HEK293T (cell line): ENCODE results near the gene TGFBR1.

Source experiments
- CTCF ChIA-PET: fragments of 350-600 bp; formaldehyde crosslinking; extraction: SDS; loops from one replicate; lab custom pipeline; 2021; ENCODE audit warnings: antibody characterized with exemption, inconsistent platforms; lab: Yijun Ruan, JAX
- POLR2A ChIA-PET: fragments of 350-600 bp; formaldehyde crosslinking; extraction: SDS; loops from one replicate; lab custom pipeline; 2020; ENCODE audit warnings: antibody characterized with exemption, inconsistent platforms; lab: Yijun Ruan, JAX
- DNase-seq: peaks from one replicate; pipeline ENCODE4 v3.0.0; 2012; ENCODE audit warnings: mixed read lengths; ENCODE audit errors: extremely low spot score
- ARNT ChIP-seq: fragments of 450-650 bp; IDR thresholded peaks from 2 replicates; pipeline ENCODE4 v1.6.1; 2017; ENCODE audit warnings: mild to moderate bottlenecking
- BHLHE40 ChIP-seq: fragments of 450-650 bp; IDR thresholded peaks from 2 replicates; pipeline ENCODE4 v1.6.1; 2016; ENCODE audit warnings: mild to moderate bottlenecking, moderate library complexity, borderline replicate concordance
- CTBP1 ChIP-seq: fragments of 450-650 bp; IDR thresholded peaks from 2 replicates; pipeline ENCODE4 v1.6.1; 2016; ENCODE audit warnings: borderline replicate concordance
- ELF4 ChIP-seq: fragments of 450-650 bp; IDR thresholded peaks from 2 replicates; pipeline ENCODE4 v1.6.1; 2017; ENCODE audit warnings: antibody characterized with exemption
- FOXA1 ChIP-seq: fragments of 450-650 bp; IDR thresholded peaks from 2 replicates; pipeline ENCODE4 v1.6.1; 2016; ENCODE audit warnings: mild to moderate bottlenecking
- FOXK2 ChIP-seq: fragments of 450-650 bp; IDR thresholded peaks from 2 replicates; pipeline ENCODE4 v1.6.1; 2016; ENCODE audit warnings: mild to moderate bottlenecking
- FOXM1 ChIP-seq: fragments of 450-650 bp; IDR thresholded peaks from 2 replicates; pipeline ENCODE4 v1.6.1; 2017; ENCODE audit warnings: mild to moderate bottlenecking, borderline replicate concordance
- HDGF ChIP-seq: fragments of 450-650 bp; IDR thresholded peaks from 2 replicates; pipeline ENCODE4 v1.6.1; 2017; ENCODE audit warnings: antibody characterized with exemption, borderline replicate concordance
- L3MBTL2 ChIP-seq: fragments of 450-650 bp; conservative IDR thresholded peaks from 2 replicates; pipeline ENCODE4 v1.6.1; 2016; ENCODE audit warnings: mild to moderate bottlenecking
- LEF1 ChIP-seq: fragments of 450-650 bp; IDR thresholded peaks from 2 replicates; pipeline ENCODE4 v1.6.1; 2017; ENCODE audit warnings: mild to moderate bottlenecking, borderline replicate concordance
- NFRKB ChIP-seq: fragments of 450-650 bp; IDR thresholded peaks from 2 replicates; pipeline ENCODE4 v1.6.1; 2016; ENCODE audit warnings: mild to moderate bottlenecking, moderate library complexity
- SP1 ChIP-seq: fragments of 450-650 bp; IDR thresholded peaks from 2 replicates; pipeline ENCODE4 v1.6.1; 2017
- SUZ12 ChIP-seq: fragments of 450-650 bp; IDR thresholded peaks from 2 replicates; pipeline ENCODE4 v1.6.1; 2016; ENCODE audit warnings: mild to moderate bottlenecking
- TARDBP ChIP-seq: fragments of 450-650 bp; IDR thresholded peaks from 2 replicates; pipeline ENCODE4 v1.6.1; 2016
- ZNF384 ChIP-seq: fragments of 450-650 bp; IDR thresholded peaks from 2 replicates; pipeline ENCODE4 v1.6.1; 2016
- TF ChIP-seq, protein P1 (sequence below): fragments of 450-650 bp; IDR thresholded peaks from 2 replicates; pipeline ENCODE4 v1.6.1; 2016

Gene TGFBR1

DNA sequence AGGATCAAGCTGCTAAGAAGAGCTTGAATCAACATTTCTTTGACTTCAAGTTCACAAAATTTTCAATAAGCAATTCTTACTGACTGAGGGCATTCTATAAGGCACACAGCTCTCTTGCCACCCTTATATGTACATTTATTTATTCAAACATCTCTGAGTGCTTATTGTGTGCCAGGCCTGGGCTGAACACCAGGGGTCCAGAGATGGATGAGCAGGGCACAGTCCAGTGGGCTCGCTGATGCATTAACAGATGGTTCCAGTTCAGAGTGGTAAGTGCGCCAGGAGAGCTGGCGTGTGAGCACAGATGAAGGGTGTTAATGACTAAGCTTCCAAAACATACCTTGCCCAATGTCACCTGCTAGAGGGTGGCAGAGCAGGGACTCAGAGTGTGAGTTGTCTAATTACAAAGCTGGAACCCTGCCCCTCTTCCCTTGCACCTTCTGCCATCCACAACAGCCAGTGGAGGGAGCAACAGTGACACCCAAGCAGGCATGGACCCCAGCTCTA lies 92.3 kb downstream of the TGFBR1 start:
- CTCF ChIA-PET: interaction anchor here (0.6 to 2.2 kb wide), 2 partner anchors 8 to 12 kb away, joined by 3 to 14 read pairs; no protein-coding TSS in a partner anchor
- TF ChIP-seq BHLHE40 (no peak), SUZ12 (no peak), TARDBP (no peak), HDGF (no peak), FOXK2 (no peak), ARNT (no peak), L3MBTL2 (no peak), SP1 (no peak), FOXA1 (no peak)
- TF ChIP-seq, protein P1, sequence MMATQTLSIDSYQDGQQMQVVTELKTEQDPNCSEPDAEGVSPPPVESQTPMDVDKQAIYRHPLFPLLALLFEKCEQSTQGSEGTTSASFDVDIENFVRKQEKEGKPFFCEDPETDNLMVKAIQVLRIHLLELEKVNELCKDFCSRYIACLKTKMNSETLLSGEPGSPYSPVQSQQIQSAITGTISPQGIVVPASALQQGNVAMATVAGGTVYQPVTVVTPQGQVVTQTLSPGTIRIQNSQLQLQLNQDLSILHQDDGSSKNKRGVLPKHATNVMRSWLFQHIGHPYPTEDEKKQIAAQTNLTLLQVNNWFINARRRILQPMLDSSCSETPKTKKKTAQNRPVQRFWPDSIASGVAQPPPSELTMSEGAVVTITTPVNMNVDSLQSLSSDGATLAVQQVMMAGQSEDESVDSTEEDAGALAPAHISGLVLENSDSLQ: no peak
- POLR2A ChIA-PET: interaction anchor here (1.5 kb wide), 1 partner anchor 25 kb away, joined by 6 read pairs; the partner anchor contains the start of genes ALG2 and SEC61B
- no peak for DNase-seq

DNA sequence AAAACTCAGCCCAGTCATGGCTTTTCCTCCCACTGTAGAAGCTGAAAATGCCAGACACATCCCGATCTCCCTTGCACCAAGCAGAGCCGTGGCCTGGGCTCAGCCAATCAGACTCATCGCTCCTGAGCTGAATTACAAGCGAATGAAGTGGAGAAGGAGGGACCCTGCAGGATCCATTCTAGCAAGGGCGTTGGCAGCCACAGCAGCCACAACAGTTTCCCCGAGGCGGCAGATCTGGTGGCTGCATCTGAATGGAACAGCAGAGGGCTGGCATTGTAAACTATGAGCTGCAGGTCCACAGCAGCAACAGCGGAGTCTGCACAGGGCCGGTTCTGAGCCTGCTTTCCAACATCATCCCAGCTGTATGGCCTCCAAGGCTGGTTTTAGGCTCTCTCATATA lies 93.1 kb downstream of the TGFBR1 start:
- DNase-seq: no peak
- ChIA-PET POLR2A (no interaction called here), CTCF (interaction anchor here (2.2 kb wide), 1 partner anchor 13 kb away, joined by 14 read pairs; no protein-coding TSS in a partner anchor)
- no peak for TF ChIP-seq FOXM1
- TF ChIP-seq SUZ12: no peak
- no peak for TF ChIP-seq NFRKB
- no peak for TF ChIP-seq ARNT
- no peak for TF ChIP-seq LEF1
- TF ChIP-seq HDGF: no peak
- TF ChIP-seq TARDBP: no peak
- TF ChIP-seq BHLHE40: no peak

DNA sequence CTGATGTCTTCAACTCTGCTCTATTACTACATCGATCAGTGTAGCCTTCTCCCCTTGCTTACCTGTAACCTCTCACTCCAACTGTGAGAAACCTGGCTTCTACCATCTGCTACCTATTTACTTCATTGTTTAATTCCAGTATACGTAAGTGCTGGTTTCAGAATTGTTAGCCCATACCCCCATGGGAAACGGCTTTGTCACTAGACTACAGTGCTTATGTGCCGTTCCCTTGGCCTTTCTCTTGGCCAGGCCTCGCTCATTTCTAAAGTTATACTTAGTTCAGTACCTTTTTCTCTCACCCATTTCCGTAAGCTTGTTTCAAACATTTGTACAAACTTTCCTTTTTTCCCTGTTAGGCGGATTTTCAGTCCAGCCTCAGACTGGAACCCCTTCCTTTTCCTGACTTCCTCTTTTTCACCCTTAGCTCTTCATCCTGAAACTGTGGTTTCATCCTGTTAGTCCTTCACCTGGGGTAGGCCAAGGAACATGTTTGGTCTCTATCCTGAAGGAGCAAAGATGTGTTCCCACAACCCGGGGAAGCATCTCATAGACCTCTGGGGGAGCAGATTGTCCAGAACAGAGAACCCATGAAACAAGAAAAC lies 95.1 kb downstream of the TGFBR1 start:
- DNase-seq: no peak
- TF ChIP-seq FOXM1: no peak
- no peak for TF ChIP-seq FOXK2
- no peak for TF ChIP-seq BHLHE40
- no peak for TF ChIP-seq ARNT
- TF ChIP-seq LEF1: no peak
- no peak for TF ChIP-seq CTBP1
- TF ChIP-seq, protein P1: no peak
- TF ChIP-seq NFRKB: no peak
- TF ChIP-seq FOXA1: no peak
- no peak for TF ChIP-seq ZNF384
- no peak for TF ChIP-seq SUZ12
- TF ChIP-seq TARDBP: no peak
- TF ChIP-seq HDGF: no peak
- no peak for TF ChIP-seq SP1
- no peak for TF ChIP-seq ELF4
- ChIA-PET POLR2A (interaction anchor here (1.6 kb wide), 1 partner anchor 22 kb away, joined by 3 read pairs; the partner anchor contains the start of genes ALG2 and SEC61B), CTCF (no interaction called here)

DNA sequence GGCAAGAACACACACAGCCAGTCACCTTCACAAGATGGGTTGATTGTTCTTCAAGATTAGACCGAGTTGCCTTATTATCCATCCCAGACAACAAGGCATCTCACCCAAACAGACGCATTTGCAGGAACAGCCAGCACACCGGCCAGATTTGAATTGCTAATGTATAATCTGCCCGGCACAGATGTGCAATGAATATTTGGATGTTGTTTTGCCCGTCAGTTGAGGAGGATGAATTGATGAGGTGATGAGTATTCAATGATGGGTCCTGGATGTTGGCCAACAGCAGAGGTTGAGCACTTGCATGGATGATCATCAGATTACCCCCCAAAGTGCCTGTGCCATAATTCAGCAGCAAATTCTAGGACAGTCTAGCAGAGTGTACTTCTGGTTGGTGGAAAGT lies 96.7 kb downstream of the TGFBR1 start:
- DNase-seq: no peak
- TF ChIP-seq FOXK2 (no peak), BHLHE40 (no peak), NFRKB (no peak), TARDBP (no peak), ZNF384 (no peak), HDGF (no peak), ELF4 (no peak), SP1 (no peak), LEF1 (no peak), SUZ12 (no peak), L3MBTL2 (no peak)
- TF ChIP-seq, protein P1: no peak
- POLR2A ChIA-PET: no interaction called here
- CTCF ChIA-PET: interaction anchor here (0.6 kb wide), 1 partner anchor 917 kb away, joined by 3 read pairs; no protein-coding TSS in a partner anchor
